RWPE2 (cell line): ENCODE results near the gene TSPEAR.
A peak's percentile ranks its signal among the peaks of the same experiment; 100 is the strongest.

Source experiments
- ATAC-seq: fragments of 200-7000 bp; cut with Tn5 transposase; 3 replicates; pipeline ENCODE4 v1.9.1; 2021; ENCODE audit warnings: low read depth
- DNase-seq: peaks from one replicate; pipeline ENCODE4 v3.0.0-alpha.2; 2020; ENCODE audit warnings: low spot score
- H3K27ac ChIP-seq: fragments of 450-650 bp; 2 replicates; pipeline ENCODE4 v1.5.1; 2017; ENCODE audit warnings: mild to moderate bottlenecking; ENCODE audit not compliant: poor library complexity, severe bottlenecking
- H3K27me3 ChIP-seq: fragments of 250-450 bp; sonication (Bioruptor Pico); 2 replicates; pipeline ENCODE4 v1.5.1; 2021; ENCODE audit warnings: mild to moderate bottlenecking, moderate library complexity; ENCODE audit not compliant: insufficient read depth, poor library complexity, severe bottlenecking
- H3K36me3 ChIP-seq: fragments of 250-450 bp; sonication (Bioruptor Pico); 2 replicates; pipeline ENCODE4 v1.5.1; 2020; ENCODE audit warnings: low read depth, mild to moderate bottlenecking, moderate library complexity
- H3K4me1 ChIP-seq: fragments of 250-450 bp; sonication (Bioruptor Pico); 2 replicates; pipeline ENCODE4 v1.5.1; 2021; ENCODE audit warnings: mild to moderate bottlenecking, moderate library complexity; ENCODE audit not compliant: insufficient read depth, poor library complexity, severe bottlenecking
- H3K4me3 ChIP-seq: fragments of 250-450 bp; sonication (Bioruptor Pico); 2 replicates; pipeline ENCODE4 v1.5.1; 2021; ENCODE audit warnings: mild to moderate bottlenecking, moderate library complexity; ENCODE audit not compliant: severe bottlenecking
- H3K9me3 ChIP-seq: fragments of 250-450 bp; sonication (Bioruptor Pico); 2 replicates; pipeline ENCODE4 v1.5.1; 2021; ENCODE audit warnings: mild to moderate bottlenecking, moderate library complexity; ENCODE audit not compliant: severe bottlenecking
- CTCF ChIP-seq: fragments of 450-650 bp; IDR thresholded peaks from one replicate; pipeline ENCODE4 v1.5.1; 2017; ENCODE audit warnings: mild to moderate bottlenecking, moderate library complexity; ENCODE audit not compliant: poor library complexity, severe bottlenecking

The TSPEAR gene

DNA sequence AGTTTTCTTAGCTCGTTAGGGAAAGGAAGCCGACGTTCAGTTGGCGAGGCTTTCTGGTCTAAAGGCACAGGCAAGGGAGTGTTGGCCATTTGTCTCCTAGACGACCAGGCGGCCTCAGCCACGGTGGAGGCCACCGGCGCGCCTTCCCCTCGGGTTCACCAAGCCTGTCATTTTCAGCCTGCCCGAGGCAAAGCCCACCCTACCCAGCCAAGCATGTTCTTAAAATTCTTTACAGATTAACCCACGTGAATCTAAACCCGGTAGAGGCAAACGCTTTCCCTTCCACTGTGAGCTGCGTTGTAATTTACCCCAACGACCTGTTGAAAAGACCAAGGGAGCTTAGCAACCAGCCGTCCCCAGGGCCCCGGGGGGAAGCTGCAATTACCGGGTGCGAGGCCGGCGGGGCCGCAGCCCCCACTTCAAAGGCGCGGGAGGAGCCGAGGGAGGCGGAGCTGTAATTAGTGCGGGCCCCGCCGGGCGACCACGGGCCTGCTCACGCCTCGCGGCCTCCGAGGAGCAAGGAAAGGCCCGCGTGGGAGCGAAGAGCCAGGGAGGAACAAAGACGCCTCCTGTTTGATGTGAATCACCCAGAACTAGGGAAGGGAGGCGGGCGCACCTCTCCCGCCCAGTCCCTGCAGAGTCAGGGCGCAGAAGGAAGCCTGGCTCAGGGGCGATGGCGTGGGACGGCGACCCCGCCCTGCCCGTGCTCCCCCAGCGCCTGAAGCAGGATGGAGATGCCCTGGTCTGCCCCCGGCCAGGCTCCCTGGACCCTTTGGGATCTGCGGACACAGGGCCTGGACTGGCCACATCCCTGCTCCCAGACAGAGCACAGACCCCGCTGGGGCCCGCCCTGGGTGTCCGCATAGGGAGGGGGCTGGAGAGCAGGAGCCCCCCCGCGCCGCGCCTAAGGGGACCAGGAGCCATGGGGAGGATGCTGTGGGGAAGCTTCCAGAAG is 12.1 kb upstream of the TSPEAR start:
- Histone ChIP-seq H3K27me3 (peaks cover 61% of the 10 kb centered on the region), H3K27ac (no peak overlapping the region), H3K4me1 (no peaks in the 10 kb centered on the region), H3K36me3 (no peaks in the 10 kb centered on the region), H3K4me3 (no peak overlapping the region), H3K9me3 (no peaks in the 10 kb centered on the region)
- no peak for DNase-seq
- ATAC-seq = peak; percentile 44; the same call in 2 of the 3 replicates
- TF ChIP-seq CTCF = no peak

- Histone ChIP-seq H3K27ac (no peak overlapping the region), H3K9me3 (no peaks in the 10 kb centered on the region), H3K36me3 (no peaks in the 10 kb centered on the region), H3K4me1 (no peaks in the 10 kb centered on the region), H3K27me3 (peaks cover 66% of the 10 kb centered on the region), H3K4me3 (no peak overlapping the region)
- no peak for ATAC-seq
- no peak for TF ChIP-seq CTCF
- DNase-seq = no peak
Measured at GRCh38 chr21:44722731-44723130, 11.4 kb upstream of the TSPEAR start.

DNA sequence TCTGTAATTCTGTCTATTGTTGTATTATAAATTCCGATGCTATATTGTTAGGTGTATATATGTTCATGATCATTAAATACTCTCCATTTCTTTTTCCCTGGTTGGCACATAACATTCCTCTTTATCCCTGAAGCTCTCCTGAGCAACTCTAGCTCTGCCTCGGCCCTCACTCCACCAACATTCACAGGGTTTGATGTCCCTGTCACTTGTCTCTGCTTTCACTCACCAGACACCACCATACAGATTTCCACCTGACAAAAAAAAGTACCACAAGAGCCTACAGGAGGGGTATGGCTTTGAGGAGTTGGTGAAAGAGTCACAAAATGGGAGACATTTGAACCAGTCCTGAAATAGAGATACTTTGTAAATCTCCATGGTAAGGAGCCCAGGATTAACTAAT is 8.8 kb upstream of the TSPEAR start:
- no peak overlapping the region for H3K27ac ChIP-seq
- H3K9me3 ChIP-seq = no peaks in the 10 kb centered on the region
- H3K4me1 ChIP-seq = no peaks in the 10 kb centered on the region
- peaks cover 55% of the 10 kb centered on the region for H3K27me3 ChIP-seq
- no peak for TF ChIP-seq CTCF
- DNase-seq = no peak
- no peaks in the 10 kb centered on the region for H3K36me3 ChIP-seq
- H3K4me3 ChIP-seq = no peak overlapping the region
- no peak for ATAC-seq

- peaks cover 54% of the 10 kb centered on the region for H3K27me3 ChIP-seq
- H3K27ac ChIP-seq = no peak overlapping the region
- H3K36me3 ChIP-seq = no peaks in the 10 kb centered on the region
- H3K9me3 ChIP-seq = no peaks in the 10 kb centered on the region
- no peak overlapping the region for H3K4me3 ChIP-seq
- TF ChIP-seq CTCF = no peak
- no peak for ATAC-seq
- DNase-seq = no peak
- no peaks in the 10 kb centered on the region for H3K4me1 ChIP-seq
Measured at GRCh38 chr21:44718571-44718970, 7.2 kb upstream of the TSPEAR start.

DNA sequence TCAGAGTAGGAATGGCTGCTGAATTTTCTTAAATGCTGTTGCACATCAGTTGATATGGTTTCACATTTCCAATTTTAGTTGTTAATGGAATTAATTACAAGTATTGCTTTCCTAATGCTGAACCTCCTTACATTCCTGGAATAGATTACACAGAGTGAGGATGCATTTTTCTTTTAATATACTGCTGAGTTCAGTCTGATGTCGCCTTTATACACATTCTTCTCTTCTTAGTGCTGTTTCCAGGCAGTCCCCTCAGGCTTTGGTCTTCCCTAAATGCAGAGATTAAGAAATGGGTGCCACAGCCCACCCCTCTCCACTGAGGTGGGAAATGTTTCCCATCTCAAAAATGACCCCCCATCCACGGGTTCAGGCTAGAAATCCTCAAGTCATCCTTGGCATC is 6.7 kb upstream of the TSPEAR start:
- H3K27me3 ChIP-seq = peaks cover 54% of the 10 kb centered on the region
- no peak for ATAC-seq

More for the DNA sequence above, 6.7 kb upstream of the TSPEAR start:
- H3K4me1 ChIP-seq = no peaks in the 10 kb centered on the region
- DNase-seq = no peak
- H3K27ac ChIP-seq = no peak overlapping the region
- no peaks in the 10 kb centered on the region for H3K36me3 ChIP-seq
- H3K4me3 ChIP-seq = no peak overlapping the region
- no peak for TF ChIP-seq CTCF
- H3K9me3 ChIP-seq = no peaks in the 10 kb centered on the region
